ENCODE measurements around the gene TBC1D30.

Gene TBC1D30

DNA sequence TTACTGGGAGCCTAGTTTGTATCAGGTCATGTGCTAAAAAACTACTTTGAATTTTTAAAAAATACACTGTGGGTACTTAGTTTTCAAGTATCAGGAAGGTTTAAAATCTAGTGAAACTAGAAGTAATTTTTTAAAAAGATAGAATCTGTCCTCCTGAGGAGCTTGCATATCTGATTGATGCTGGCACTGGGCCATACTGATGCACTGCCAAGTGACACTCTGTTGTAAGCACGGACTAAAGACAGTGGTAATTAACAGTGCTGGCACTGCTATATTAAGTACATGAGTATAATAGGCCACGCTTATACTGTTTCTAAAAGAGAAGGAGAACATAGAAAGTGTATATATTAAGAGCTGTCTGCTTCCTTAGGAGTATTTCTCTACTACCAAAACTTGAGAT lies 10.0 kb upstream of the TBC1D30 start:
- H3K9ac ChIP-seq (ENCODE audit: low read length): no peak overlapping the region
- H3K4me2 ChIP-seq (ENCODE audit: low read length): 0 out of 2 replicates have a peak overlapping the region, but pooled peaks have one; percentile 5
- TF ChIP-seq EZH2phosphoT487 (IDR thresholded peaks at IDR 0.05; ENCODE audit: low read depth): no peak
- TF ChIP-seq, protein P1, sequence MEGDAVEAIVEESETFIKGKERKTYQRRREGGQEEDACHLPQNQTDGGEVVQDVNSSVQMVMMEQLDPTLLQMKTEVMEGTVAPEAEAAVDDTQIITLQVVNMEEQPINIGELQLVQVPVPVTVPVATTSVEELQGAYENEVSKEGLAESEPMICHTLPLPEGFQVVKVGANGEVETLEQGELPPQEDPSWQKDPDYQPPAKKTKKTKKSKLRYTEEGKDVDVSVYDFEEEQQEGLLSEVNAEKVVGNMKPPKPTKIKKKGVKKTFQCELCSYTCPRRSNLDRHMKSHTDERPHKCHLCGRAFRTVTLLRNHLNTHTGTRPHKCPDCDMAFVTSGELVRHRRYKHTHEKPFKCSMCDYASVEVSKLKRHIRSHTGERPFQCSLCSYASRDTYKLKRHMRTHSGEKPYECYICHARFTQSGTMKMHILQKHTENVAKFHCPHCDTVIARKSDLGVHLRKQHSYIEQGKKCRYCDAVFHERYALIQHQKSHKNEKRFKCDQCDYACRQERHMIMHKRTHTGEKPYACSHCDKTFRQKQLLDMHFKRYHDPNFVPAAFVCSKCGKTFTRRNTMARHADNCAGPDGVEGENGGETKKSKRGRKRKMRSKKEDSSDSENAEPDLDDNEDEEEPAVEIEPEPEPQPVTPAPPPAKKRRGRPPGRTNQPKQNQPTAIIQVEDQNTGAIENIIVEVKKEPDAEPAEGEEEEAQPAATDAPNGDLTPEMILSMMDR (IDR thresholded peaks at IDR 0.05; ENCODE audit: low read depth, low read length): no peak
- H3K36me3 ChIP-seq (replicated peaks; ENCODE audit: low read depth, low read length): no peaks in the 10 kb centered on the region
- no peaks in the 10 kb centered on the region for H3K9me3 ChIP-seq (ENCODE audit: insufficient read depth, low read length)
- H2AFZ ChIP-seq (ENCODE audit: low read depth, low read length): 0 out of 2 replicates have a peak overlapping the region, but pooled peaks have one; percentile 32
- H3K4me1 ChIP-seq (ENCODE audit: low read length): no peaks in the 10 kb centered on the region
- no peak overlapping the region for H3K27ac ChIP-seq (ENCODE audit: low read length)
- H3K4me3 ChIP-seq (ENCODE audit: low read length): no peak overlapping the region
- no peaks in the 10 kb centered on the region for H4K20me1 ChIP-seq (ENCODE audit: insufficient read depth, low read length)
- H3K79me2 ChIP-seq (ENCODE audit: low read length): no peaks in the 10 kb centered on the region
- H3K27me3 ChIP-seq (ENCODE audit: low read depth, low read length): no peaks in the 10 kb centered on the region

DNA sequence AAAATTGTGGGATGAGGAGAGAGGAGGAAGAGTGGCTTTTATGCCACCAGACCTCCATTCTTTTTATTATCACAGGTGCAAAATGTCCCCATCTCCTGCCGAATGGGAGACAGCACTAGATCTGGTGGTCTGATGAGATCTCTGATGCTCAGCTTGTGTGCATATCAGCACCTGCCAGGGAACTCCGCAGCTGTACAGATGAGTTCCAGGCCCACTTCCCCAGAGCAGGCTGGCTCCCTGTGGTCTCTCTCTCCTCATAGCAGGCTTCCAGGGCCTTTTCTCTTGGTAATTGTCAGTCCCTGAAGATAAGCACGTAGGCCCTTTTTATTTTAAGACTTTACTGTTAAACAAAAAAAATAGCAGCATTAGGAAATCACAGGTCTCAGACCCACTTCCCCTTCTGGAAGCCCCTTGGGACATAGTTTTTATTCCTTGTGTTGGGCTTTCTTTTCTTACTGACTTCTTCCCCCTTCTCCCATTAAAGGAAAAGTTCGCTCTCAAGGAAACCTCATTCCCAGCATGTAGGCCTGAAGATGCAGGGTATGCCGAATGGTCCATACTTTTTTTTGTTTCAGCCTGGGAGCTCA lies 4.5 kb upstream of the TBC1D30 start:
- Histone ChIP-seq H3K27ac (ENCODE audit: low read length) (no peak overlapping the region), H3K4me3 (ENCODE audit: low read length) (no peak overlapping the region), H3K9ac (ENCODE audit: low read length) (no peak overlapping the region), H3K4me2 (ENCODE audit: low read length) (no peak overlapping the region), H3K27me3 (ENCODE audit: low read depth, low read length) (no peaks in the 10 kb centered on the region), H3K36me3 (replicated peaks; ENCODE audit: low read depth, low read length) (no peaks in the 10 kb centered on the region), H2AFZ (ENCODE audit: low read depth, low read length) (no peak overlapping the region), H3K9me3 (ENCODE audit: insufficient read depth, low read length) (no peaks in the 10 kb centered on the region), H4K20me1 (ENCODE audit: insufficient read depth, low read length) (no peaks in the 10 kb centered on the region), H3K4me1 (ENCODE audit: low read length) (no peaks in the 10 kb centered on the region), H3K79me2 (ENCODE audit: low read length) (peaks cover 4% of the 10 kb centered on the region)
- TF ChIP-seq EZH2phosphoT487 (IDR thresholded peaks at IDR 0.05; ENCODE audit: low read depth): no peak
- TF ChIP-seq, protein P1 (IDR thresholded peaks at IDR 0.05; ENCODE audit: low read depth, low read length): no peak

DNA sequence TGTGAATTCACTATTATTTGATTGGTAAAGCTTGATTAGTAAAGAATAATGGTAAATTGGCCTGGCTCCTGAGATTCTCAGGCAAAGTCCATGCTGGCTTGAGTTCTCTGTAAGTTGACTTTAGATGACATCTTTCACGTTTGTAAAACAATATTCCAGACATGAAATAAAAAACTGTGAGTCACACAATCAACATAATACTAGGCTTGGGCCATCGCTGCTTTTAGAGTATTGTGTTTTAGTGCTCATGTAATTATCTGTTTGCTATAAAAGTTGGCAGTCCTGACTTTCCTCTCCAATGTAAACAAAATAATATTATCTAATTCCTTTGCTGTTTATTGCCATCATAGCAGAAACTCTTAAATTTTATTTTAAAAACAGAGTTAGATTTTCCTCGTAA lies 3.9 kb upstream of the TBC1D30 start:
- Histone ChIP-seq H3K4me3 (ENCODE audit: low read length) (no peak overlapping the region), H3K36me3 (replicated peaks; ENCODE audit: low read depth, low read length) (no peaks in the 10 kb centered on the region), H2AFZ (ENCODE audit: low read depth, low read length) (no peak overlapping the region), H3K9ac (ENCODE audit: low read length) (no peak overlapping the region), H3K4me2 (ENCODE audit: low read length) (no peak overlapping the region), H4K20me1 (ENCODE audit: insufficient read depth, low read length) (no peaks in the 10 kb centered on the region), H3K27me3 (ENCODE audit: low read depth, low read length) (no peaks in the 10 kb centered on the region), H3K79me2 (ENCODE audit: low read length) (peaks cover 11% of the 10 kb centered on the region), H3K27ac (ENCODE audit: low read length) (no peak overlapping the region), H3K9me3 (ENCODE audit: insufficient read depth, low read length) (no peaks in the 10 kb centered on the region), H3K4me1 (ENCODE audit: low read length) (peaks cover 3% of the 10 kb centered on the region)
- TF ChIP-seq, protein P1 (IDR thresholded peaks at IDR 0.05; ENCODE audit: low read depth, low read length): no peak
- TF ChIP-seq EZH2phosphoT487 (IDR thresholded peaks at IDR 0.05; ENCODE audit: low read depth): no peak

DNA sequence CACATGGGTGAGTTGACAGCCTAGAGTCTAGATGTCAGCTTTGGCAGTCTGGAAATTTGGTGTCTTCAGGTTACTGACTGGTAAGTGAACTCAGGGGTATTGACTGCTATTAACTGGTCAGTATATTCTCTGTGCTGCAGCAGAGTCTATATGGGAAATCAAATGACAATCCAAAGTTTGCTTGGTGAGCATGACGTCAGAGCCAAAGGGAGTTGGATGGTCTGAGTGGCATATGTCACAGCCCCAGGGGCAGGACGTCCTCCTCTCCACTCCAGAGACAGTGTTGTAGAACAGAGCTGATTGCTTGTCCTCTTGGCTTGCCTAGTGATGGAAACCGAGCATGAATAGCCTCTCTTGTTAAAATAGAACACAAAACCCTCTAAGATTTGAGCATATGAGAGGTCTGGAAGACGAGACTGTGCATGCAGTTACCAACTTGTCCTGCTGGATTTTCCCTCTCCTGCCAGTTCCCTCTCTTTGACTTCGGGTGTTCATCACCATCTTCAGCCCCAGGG lies 3.3 kb upstream of the TBC1D30 start:
- H3K9me3 ChIP-seq (ENCODE audit: insufficient read depth, low read length): no peaks in the 10 kb centered on the region
- H3K4me1 ChIP-seq (ENCODE audit: low read length): peaks cover 9% of the 10 kb centered on the region
- no peak overlapping the region for H2AFZ ChIP-seq (ENCODE audit: low read depth, low read length)
- TF ChIP-seq, protein P1 (IDR thresholded peaks at IDR 0.05; ENCODE audit: low read depth, low read length): no peak
- no peak for TF ChIP-seq EZH2phosphoT487 (IDR thresholded peaks at IDR 0.05; ENCODE audit: low read depth)
- no peaks in the 10 kb centered on the region for H4K20me1 ChIP-seq (ENCODE audit: insufficient read depth, low read length)
- H3K79me2 ChIP-seq (ENCODE audit: low read length): peaks cover 17% of the 10 kb centered on the region
- no peak overlapping the region for H3K4me2 ChIP-seq (ENCODE audit: low read length)
- no peak overlapping the region for H3K9ac ChIP-seq (ENCODE audit: low read length)
- no peak overlapping the region for H3K4me3 ChIP-seq (ENCODE audit: low read length)
- H3K36me3 ChIP-seq (replicated peaks; ENCODE audit: low read depth, low read length): no peaks in the 10 kb centered on the region
- H3K27ac ChIP-seq (ENCODE audit: low read length): no peak overlapping the region
- H3K27me3 ChIP-seq (ENCODE audit: low read depth, low read length): no peaks in the 10 kb centered on the region

Measured in OCI-LY3 (cell line).